ENCODE data around the gene BTF3. TPM values are rescaled to one million over a fixed set of nuclear protein-coding genes. Genes with fewer than 3 reads are reported as not detected.
A peak's percentile ranks its signal among the peaks of the same experiment; 100 is the strongest.

Gene BTF3
- polyA plus RNA-seq, 3 donors = 486 to 559 (median 512) TPM

DNA sequence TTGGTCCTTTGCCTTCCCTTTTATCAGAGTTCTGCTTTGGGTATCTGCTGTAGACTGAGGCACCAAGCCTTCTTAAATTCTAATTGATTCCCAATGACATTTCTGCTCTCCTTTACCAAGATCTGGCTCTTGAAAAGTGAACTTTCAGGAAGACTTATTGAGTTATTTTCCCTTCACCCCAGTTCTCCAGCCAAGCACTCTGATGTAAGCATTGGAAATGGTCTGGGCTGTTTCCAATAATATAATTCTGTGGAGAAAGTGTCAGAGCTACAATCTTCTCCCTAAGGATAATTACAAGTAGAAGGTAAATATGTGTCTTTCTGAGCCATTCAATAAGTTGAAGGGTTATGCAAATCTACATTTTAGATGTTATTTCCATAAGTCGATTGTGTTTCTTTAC is 30.8 kb downstream of the BTF3 start:
- Histone ChIP-seq H3K4me2 (replicated peaks; ENCODE audit: extremely low read depth, low read length, poor library complexity, severe bottlenecking) (no peak overlapping the region), H3K27me3 (ENCODE audit: control insufficient read depth in 2 of 2, insufficient read depth in 2 of 2, low read length in 2 of 2) (peaks cover 2% of the 10 kb centered on the region in 2 donors), H3K4me1 (ENCODE audit: control insufficient read depth in 1 of 2, insufficient read depth in 2 of 2, low read length in 2 of 2) (no peaks in the 10 kb centered on the region), H3K79me2 (ENCODE audit: insufficient read depth, low read length) (no peaks in the 10 kb centered on the region), H4K20me1 (ENCODE audit: insufficient read depth, low read length) (no peaks in the 10 kb centered on the region), H3K27ac (ENCODE audit: low read depth in 1 of 2, low read length in 2 of 2) (no peak overlapping the region), H3K36me3 (replicated peaks in 1 of 2; ENCODE audit: control insufficient read depth in 1 of 2, insufficient read depth in 2 of 2, low read length in 2 of 2) (no peaks in the 10 kb centered on the region), H3K4me3 (replicated peaks in 1 of 3; ENCODE audit: low read depth in 2 of 3, low read length in 3 of 3) (no peak overlapping the region), H2AFZ (ENCODE audit: insufficient read depth, low read depth, low read length, poor library complexity, severe bottlenecking) (no peak overlapping the region), H3K9me3 (replicated peaks in 1 of 2; ENCODE audit: control insufficient read depth in 1 of 2, insufficient read depth in 1 of 2, low read length in 2 of 2) (no peaks in the 10 kb centered on the region), H3K9ac (ENCODE audit: insufficient read depth, low read length, poor library complexity, severe bottlenecking) (no peak overlapping the region)
- H3K27ac Mint-ChIP-seq = no peak overlapping the region
- peaks cover 4 to 14% (median 9%) of the 10 kb centered on the region in 3 donors for H3K27me3 Mint-ChIP-seq (ENCODE audit: low read depth in 3 of 3)
- no peaks in the 10 kb centered on the region for H3K36me3 Mint-ChIP-seq
- H3K4me3 Mint-ChIP-seq = no peak overlapping the region
- H3K4me1 Mint-ChIP-seq = peaks cover 3% of the 10 kb centered on the region
- TF ChIP-seq, protein P1, sequence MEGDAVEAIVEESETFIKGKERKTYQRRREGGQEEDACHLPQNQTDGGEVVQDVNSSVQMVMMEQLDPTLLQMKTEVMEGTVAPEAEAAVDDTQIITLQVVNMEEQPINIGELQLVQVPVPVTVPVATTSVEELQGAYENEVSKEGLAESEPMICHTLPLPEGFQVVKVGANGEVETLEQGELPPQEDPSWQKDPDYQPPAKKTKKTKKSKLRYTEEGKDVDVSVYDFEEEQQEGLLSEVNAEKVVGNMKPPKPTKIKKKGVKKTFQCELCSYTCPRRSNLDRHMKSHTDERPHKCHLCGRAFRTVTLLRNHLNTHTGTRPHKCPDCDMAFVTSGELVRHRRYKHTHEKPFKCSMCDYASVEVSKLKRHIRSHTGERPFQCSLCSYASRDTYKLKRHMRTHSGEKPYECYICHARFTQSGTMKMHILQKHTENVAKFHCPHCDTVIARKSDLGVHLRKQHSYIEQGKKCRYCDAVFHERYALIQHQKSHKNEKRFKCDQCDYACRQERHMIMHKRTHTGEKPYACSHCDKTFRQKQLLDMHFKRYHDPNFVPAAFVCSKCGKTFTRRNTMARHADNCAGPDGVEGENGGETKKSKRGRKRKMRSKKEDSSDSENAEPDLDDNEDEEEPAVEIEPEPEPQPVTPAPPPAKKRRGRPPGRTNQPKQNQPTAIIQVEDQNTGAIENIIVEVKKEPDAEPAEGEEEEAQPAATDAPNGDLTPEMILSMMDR (IDR thresholded peaks at IDR 0.05) = no peak
- WGBS (ENCODE audit: insufficient coverage) = no CpG with 5 or more reads among the region's 1 CpG
- H3K9me3 Mint-ChIP-seq = no peaks in the 10 kb centered on the region
- no peak for DNase-seq
- intact Hi-C loops (cut with micrococcal nuclease) = no loop called here

DNA sequence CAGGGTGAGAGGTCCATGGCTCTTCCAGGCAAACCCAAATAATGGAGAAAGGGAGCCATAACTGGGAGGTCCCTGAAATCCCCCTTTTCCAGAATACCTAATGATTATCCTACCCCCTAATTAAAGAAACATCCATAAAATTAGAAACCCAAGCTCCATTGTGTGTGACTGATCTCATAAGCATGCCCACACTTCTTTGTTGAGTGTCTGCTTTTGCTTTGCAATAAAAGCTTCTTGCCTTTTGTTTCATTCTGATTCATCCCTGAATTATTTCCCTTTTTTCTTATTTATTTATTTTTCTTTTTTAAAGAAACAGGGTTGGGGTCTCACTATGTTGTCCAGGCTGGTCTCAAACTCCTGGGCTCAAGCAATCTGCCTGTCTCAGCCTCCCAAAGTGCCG is 33.1 kb downstream of the BTF3 start:
- H3K27ac Mint-ChIP-seq = peak overlapping the region in 1 of 7 donors; percentile 28
- no peaks in the 10 kb centered on the region for H3K4me1 ChIP-seq (ENCODE audit: control insufficient read depth in 1 of 2, insufficient read depth in 2 of 2, low read length in 2 of 2)
- peaks cover 3% of the 10 kb centered on the region for H3K4me1 Mint-ChIP-seq
- H3K9ac ChIP-seq (ENCODE audit: insufficient read depth, low read length, poor library complexity, severe bottlenecking) = no peak overlapping the region
- TF ChIP-seq, protein P1 (IDR thresholded peaks at IDR 0.05) = no peak
- no peak overlapping the region for H3K4me3 ChIP-seq (replicated peaks in 1 of 3; ENCODE audit: low read depth in 2 of 3, low read length in 3 of 3)
- H3K27me3 Mint-ChIP-seq (ENCODE audit: low read depth in 3 of 3) = peaks cover 4 to 15% (median 11%) of the 10 kb centered on the region in 3 donors
- no peaks in the 10 kb centered on the region for H3K79me2 ChIP-seq (ENCODE audit: insufficient read depth, low read length)
- H3K27ac ChIP-seq (ENCODE audit: low read depth in 1 of 2, low read length in 2 of 2) = no peak overlapping the region
- no peaks in the 10 kb centered on the region for H3K36me3 ChIP-seq (replicated peaks in 1 of 2; ENCODE audit: control insufficient read depth in 1 of 2, insufficient read depth in 2 of 2, low read length in 2 of 2)
- 100% methylated on average over 1 of the region's 1 CpG for WGBS (ENCODE audit: insufficient coverage)
- no peaks in the 10 kb centered on the region for H3K36me3 Mint-ChIP-seq
- no peaks in the 10 kb centered on the region for H3K9me3 ChIP-seq (replicated peaks in 1 of 2; ENCODE audit: control insufficient read depth in 1 of 2, insufficient read depth in 1 of 2, low read length in 2 of 2)
- intact Hi-C loops (cut with micrococcal nuclease) = no loop called here
- no peak for DNase-seq
- H3K4me3 Mint-ChIP-seq = no peak overlapping the region
- H2AFZ ChIP-seq (ENCODE audit: insufficient read depth, low read depth, low read length, poor library complexity, severe bottlenecking) = no peak overlapping the region
- H3K4me2 ChIP-seq (replicated peaks; ENCODE audit: extremely low read depth, low read length, poor library complexity, severe bottlenecking) = no peak overlapping the region
- H3K9me3 Mint-ChIP-seq = peaks cover 0 to 2% (median 0%) of the 10 kb centered on the region in 7 donors
- H4K20me1 ChIP-seq (ENCODE audit: insufficient read depth, low read length) = no peaks in the 10 kb centered on the region
- H3K27me3 ChIP-seq (ENCODE audit: control insufficient read depth in 2 of 2, insufficient read depth in 2 of 2, low read length in 2 of 2) = peaks cover 2% of the 10 kb centered on the region in 2 donors

Measured in CD14-positive monocyte (primary cell).